DND-41 (cell line): ENCODE measurements around the gene TAF8.

Experiments
- CTCF ChIP-seq: IDR thresholded peaks from 2 replicates; pipeline ENCODE4 v1.5.1; 2012; ENCODE audit warnings: borderline replicate concordance, low read length, moderate library complexity, mild to moderate bottlenecking; ENCODE audit not compliant: poor library complexity, severe bottlenecking; ENCODE audit errors: extremely low read depth
- EZH2 ChIP-seq: IDR thresholded peaks from 3 replicates; pipeline ENCODE4 v1.6.1; 2012; ENCODE audit warnings: borderline replicate concordance, low read depth, mild to moderate bottlenecking, moderate library complexity, low read length, inconsistent platforms; ENCODE audit not compliant: severe bottlenecking

- TF ChIP-seq CTCF, result no peak
- no peak for TF ChIP-seq EZH2
Measured at GRCh38 chr6:42125231-42125630, 74.9 kb downstream of the TAF8 start.
